AG08395 (cell line): Measurements from ENCODE around the gene GRAMD1A.
"Not testable (repeated sequence)": the region's sequence is repeated elsewhere in the genome, so short reads cannot be mapped to it uniquely, and the experiment has no call there.

Experiments used
- DNase-seq: peaks from one replicate; pipeline ENCODE4 v3.0.0; 2012; ENCODE audit warnings: mixed read lengths, low spot score

GRAMD1A gene

DNA sequence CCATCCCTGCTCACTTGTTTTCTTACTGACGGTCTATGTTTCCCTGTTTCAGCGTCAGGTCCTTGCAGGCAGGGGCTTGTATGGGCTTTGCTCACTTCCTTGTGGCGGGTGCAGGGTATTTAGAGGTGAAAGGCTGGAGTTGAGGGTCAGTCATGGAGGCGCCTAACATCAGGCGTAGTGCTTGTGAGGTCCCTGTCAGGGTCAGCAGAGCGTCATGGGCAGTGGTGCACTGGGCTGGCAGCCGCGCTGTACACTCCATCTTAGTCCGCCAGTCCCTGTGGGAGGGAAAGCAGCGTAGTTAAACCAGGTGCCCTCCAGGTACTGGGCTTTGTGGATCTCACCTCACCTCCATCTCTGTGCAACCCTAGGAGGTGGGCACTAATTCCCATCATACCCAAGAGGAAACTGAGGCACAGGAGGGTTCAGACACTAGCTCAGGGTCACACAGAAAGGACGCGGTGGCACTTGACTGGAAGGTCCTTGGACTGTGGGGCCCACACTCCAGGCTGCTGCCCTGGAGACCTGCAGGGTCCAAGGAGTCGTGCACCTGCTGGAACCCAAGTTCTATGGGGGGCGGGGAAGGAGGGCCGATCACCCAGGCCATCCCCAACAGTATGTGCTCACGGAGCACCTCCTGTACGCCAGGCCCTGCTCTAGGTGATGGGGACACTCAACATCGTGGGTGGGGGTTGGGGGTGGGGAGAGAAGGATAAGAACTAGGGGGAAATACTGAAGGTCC is 4.6 kb downstream of the GRAMD1A start:
- no peak for DNase-seq

DNA sequence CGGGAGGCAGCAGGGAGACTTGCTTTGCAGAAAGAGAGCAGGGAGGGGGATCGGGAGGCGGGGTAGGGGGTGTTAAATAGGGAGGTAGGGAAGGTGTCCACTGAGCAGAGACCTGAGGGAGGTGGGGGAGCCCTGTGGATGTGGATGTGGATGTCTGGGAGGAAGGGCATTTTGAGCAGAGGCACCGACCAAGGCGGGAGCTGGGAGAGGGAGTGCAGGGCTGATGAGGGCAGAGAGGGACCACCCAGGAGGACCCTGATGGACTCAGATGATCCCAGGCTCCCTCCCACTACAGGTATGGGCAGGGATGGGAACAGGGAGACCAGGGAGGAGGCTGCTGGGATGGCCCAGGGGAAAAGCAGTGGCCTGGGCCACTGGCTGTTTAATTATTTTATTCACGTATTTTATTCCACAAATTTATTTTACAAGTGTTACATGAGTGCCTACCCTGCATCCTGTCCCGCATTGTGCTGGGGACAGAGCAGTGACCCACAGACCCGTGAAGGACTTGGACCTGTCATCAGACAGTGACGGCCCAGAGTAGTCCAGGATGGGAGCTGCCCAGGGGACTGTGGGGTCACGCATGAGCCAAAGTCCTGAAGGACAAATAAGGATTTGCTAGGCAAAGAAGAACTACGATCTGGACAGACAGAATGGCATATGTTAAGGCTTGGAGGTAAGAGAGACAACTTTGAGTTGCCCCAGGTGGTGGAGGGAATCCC is 5.3 kb downstream of the GRAMD1A start:
- no peak for DNase-seq

DNA sequence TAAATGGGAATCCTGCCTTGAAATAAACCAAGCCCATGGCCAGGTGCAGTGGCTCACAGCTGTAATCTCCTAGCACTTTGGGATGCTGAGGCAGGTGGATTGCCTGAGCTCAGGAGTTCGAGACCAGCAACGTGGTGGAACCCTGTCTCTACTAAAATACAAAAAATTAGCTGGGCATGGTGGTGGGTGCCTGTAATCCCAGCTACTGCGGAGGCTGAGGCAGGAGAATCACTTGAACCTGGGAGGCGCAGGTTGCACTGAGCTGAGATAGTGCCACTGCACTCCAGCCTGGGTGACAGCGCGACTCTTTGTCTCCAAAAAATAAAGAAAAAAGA is 5.9 kb downstream of the GRAMD1A start:
- DNase-seq = not testable (repeated sequence)

DNA sequence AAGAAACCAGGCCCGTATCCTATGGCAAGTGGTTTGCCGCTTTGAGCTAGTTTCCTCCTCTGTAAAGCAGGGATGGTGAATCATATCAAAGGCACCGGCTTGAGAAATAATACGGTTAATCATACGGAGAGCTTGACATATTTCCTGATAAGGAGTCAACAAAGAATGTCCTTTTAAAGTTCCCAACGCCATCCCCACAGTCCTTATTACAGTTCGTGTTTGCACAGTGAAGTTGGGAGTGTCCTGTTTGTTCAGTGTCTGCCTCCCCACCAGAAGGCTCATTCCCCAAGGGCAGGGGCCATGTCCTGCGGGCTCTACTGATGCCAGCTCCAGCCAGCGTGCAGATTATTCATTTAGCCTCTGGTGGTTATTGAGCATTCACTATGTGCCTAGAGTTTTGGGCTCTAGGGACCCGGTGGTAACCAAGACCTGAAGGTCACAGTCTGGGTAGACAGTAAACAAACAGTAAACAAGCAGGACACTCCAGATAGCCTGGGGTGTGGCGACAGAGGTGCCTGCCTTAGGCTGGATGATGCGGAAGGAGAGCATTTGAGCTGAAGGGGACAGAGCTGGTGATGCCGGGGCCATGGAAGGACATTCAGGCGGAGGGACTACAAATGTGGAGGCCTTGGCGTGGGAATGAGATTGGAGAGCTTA is 6.3 kb downstream of the GRAMD1A start:
- DNase-seq = no peak

DNA sequence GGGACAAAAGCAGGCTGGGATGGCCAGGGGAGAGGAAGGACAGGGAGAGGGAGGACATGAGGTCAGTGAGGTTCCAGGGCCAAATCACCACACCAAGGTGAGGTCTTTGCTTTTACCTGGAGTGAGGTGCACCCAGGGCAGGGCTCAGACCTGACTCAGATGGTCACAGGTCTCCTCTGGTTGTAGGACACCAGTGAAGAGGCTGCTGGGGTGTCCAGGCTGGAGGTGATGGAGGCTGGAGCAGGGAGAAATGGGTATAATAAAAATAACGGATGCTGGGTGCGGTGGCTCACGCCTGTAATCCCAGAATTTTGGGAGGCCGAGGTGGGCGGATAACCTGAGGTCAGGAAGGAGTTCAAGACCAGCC is 6.9 kb downstream of the GRAMD1A start:
- no peak for DNase-seq

DNA sequence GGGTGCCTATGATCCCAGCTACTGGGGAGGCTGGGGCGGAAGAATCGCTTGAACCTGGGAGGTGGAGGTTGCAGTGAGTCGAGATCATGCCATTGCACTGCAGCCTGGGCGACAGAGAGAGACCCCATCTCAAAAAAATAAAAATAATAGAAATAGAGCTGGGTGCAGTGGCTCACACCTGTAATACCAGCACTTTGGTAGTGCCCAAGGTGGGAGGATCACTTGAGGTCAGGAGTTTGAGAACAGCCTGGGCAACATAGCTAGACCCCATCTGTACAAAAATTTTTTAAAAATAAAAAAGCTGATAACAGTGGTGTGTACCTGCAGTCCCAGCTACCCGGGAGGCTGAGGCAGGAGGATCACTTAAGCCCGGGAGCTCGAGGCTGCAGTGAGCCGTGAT is 7.3 kb downstream of the GRAMD1A start:
- not testable (repeated sequence) for DNase-seq

DNA sequence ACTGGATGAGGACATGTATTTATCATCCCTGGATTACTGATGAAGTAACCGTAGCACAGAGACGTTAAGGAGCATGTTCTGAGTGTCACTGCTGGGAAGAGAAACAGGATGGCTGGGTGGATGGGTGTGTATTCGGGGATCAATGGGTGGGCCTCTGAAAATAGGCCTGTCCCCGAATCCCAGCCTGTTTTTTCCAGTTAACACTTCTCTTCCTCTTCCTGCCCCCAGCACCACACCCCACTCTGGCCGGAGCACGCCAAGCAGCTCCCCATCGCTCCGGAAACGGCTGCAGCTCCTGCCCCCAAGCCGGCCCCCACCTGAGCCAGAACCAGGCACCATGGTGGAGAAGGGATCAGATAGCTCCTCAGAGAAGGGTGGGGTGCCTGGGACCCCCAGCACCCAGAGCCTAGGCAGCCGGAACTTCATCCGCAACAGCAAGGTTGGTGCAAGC is 8.8 kb downstream of the GRAMD1A start:
- no peak for DNase-seq

DNA sequence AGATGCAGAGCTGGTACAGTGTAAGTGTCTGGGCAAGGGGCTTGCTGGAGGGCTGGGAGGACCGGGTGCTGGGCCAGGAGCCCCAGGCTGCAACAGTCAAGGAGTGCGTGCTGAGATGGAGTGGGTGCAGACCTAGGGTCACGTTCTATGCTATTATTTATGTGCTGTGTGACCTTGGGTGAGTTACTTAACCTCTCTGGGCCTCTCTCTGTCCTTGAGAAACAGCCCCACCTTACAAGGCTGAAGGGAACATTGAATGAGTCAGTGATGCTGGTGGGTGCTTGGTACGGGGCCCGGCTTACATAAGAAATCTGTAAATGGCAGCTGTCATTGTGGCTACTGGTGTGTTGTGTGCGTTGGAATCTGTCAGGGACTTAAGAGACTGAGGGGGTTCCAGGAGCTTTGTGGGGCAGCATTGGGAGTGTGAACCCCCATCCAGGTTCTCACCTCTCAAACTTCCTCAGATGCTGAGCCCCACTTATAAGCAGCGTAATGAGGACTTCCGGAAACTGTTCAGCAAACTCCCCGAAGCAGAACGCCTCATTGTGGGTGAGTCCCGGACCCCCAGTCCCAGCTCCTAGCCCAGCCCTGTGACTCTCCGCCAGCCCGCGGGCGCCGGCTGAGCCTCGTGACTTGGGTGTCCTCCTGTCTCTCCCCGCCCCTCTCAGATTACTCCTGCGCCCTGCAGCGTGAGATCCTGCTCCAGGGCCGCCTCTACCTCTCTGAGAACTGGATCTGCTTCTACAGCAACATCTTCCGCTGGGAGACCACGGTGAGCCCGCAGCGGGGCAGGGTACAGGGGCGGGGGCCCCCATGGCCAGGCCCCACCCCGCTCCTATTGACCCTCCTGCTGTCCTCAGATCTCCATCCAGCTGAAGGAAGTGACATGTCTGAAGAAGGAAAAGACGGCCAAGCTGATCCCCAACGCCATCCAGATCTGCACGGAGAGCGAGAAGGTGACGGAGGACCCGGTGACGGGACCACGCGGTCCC is 9.6 kb downstream of the GRAMD1A start:
- no peak for DNase-seq

DNA sequence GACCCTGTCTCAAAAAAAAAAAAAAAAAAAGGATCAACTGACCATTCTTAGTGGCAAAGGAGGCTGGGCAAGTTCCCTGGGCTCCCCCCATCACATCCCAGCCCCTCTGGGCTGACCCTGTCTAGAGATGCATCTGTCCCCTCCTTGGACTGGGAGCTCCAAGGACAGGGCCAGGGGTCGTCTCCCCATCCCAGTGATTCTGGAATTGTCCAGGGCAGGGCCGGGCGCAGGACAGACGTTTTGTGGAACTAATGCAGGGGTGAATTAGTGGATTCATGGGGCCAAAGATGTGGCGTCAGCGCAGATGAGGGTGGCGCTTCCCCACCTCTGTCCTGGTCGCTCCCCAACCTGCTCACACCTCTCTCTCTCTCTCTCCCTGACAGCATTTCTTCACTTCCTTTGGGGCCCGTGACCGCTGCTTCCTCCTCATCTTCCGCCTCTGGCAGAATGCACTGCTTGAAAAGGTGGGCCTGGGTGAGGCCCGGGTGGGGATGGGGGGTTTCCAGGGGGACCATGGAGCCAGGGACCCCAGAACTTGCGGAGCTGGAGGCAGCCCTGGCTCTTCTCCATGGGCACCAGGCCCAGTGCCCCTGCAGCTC is 11.1 kb downstream of the GRAMD1A start:
- no peak for DNase-seq

DNA sequence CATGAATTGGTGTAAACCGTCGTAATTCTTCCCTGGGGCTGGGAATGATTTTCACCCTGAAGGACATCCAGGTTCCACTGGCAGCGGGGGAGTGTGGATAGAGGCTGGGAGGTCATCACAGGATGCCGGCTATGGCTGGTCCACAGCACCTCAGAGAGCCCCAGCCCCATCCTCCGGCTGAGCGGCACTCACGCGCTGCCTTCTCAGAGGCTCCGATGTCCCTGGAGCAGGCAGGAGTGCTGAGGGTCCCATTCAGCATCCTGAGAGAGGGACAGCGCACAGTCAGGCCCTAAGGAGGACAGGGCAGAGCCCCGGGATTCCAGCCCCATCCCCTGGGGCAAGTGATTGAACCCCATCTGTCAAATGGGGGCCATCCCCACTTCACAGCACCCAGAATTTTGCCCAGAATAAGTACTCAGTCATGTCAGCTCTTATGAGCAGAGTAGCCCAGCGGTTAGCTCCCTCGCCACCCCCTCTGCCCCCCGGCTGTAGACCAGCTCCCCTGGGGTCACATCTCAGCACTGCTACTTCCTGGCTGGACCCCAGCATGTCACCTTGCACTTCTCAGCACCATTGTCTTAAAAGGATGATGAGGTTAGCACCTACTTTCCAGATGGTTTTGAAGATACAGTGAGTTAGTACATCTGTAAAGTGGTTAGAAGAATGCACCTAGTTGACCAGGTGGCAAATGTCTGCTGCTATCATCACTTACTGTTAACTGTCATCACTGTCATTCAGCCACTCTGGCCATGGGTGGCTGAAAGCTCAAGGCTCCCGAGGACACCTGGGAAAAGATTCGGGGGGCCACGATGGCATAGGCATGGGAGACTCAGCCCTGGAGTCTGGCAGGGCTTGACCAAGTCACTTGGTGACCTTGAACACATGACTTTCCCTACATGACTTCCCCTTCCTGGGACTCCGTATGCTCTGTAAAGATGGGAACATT is 11.9 kb downstream of the GRAMD1A start:
- DNase-seq = no peak

DNA sequence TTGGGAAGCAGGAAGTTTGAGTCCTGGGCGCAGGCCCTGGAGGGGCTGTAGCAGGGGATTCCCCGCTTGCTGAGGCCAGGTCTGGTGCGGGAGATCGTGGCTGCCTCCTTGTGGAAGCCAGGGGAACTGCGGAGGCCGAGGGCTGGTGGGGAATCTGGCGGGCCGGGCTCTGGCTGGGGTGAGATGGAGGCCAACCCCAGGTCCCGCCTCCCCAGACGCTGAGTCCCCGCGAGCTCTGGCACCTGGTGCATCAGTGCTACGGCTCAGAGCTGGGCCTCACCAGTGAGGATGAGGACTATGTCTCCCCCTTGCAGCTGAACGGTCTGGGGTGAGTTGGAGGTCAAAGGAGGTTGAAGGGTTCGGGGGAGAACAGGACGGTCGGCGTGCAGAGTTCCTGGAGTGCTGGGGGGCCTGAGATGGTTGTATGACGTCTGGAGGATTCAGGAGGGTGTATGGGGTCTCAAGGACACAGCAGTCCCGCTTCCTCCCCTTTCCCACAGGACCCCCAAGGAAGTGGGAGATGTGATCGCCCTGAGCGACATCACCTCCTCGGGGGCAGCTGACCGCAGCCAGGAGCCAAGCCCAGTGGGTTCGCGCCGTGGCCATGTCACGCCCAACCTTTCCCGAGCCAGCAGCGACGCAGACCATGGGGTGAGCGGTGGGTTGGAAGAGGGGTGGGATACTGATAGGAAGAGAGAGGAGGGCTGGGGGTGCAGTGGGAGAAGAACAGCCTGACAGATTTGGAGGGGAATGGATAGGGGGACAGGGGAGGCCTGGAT is 13.1 kb downstream of the GRAMD1A start:
- DNase-seq = peak; percentile 81

DNA sequence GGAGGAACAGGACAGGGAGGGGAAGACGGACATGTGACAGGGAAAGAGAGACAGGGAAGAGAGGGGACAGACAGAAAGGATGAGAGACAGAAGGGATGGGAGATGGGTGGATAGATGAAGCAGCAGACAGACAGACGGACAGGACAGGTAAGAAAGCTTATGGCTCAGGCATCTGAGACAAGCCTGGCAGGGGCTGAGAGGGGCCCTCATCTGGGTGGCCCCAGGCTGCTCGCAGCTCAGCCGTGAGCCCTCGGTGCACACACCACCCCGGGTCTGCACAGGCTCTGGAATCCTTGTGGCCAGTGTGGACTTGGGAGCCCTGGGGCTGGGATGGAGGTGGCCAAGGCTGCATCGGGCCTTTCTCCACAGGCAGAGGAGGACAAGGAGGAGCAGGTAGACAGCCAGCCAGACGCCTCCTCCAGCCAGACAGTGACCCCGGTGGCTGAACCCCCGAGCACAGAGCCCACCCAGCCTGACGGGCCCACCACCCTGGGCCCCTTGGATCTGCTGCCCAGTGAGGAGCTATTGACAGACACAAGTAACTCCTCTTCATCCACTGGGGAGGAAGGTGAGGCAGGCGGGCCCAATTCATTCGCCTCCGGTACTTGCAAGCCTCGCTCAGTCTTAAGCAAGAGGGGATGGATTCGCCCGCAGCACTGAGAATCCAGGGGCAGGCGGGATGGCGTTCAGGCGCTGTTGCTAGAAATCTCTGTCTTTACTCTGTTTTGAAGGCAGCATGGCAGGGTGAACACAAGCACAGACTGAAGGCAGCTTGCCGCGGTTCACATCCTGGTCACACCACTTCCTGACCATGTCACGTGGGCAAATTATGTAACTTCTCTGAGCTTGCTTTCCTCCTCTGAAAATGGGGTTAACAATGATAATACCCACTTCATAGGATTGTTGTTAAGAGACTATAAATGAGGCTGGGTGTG is 14.0 kb downstream of the GRAMD1A start:
- DNase-seq = no peak

DNA sequence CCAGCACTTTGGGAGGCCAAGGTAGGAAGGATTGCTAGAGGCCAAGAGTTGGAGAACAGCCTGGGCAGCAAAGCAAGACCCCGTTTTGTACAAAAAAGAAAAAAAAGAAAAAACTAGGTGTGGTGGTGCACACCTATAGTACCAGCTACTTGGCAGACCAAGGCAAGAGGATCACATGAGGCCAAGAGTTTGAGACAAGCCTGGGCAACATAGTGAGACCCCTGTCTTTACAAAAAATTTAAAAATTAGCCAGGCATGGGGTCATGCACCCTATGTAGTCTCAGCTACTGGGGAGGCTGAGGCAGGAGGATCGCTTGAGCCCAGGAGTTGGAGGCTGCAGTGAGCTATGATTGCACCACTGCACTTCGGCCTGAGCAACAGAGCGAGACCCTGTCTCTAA is 14.7 kb downstream of the GRAMD1A start:
- DNase-seq = not testable (repeated sequence)

DNA sequence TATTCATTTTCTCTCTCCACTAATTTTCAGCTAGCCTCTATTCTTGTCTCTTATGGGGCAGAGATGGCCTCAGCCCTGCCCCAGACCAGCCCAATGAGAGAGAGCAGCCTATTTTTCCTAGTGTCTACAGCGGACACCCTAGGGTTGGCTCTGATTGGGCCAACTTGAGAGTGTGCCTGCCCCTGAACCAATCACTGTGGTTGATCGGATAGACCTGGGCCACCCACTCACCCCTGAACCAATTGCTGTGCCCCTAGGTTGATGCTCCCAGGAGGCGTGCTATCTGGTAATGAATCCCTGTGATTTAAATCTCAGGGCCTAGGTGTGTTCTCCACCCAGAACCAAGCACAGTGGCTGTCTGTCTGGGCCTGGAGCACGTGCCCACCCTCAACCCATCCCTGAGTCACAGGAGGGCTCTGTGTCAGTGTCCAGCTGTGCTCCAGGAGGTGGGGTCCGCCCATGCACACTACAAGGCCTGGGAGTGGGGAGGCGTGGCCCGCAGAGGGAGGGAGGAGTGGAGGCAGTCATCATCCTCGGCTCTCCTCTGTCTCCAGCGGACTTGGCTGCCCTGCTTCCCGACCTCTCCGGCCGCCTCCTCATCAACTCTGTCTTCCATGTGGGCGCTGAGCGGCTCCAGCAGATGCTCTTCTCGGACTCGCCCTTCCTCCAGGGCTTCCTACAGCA is 15.3 kb downstream of the GRAMD1A start:
- DNase-seq = peak; percentile 67

DNA sequence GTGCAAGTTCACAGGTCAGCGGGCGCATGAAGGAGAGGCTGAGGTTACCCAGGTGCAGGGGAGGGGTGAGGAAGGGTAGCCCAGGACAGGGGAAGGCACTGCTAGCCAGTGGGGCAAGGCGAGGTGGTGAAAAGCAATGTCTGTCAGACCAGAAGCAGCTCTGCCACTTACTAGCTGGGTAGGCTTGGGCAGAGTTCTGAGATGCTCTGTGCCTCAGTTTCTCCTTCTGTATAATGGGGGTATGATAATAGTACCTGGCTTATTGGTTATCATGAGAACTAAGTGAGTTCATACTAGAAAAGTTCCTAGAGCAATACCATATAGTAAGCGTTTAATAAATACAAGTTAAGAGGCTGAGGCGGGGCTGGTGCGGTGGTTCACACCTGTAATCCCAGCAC is 15.8 kb downstream of the GRAMD1A start:
- no peak for DNase-seq

DNA sequence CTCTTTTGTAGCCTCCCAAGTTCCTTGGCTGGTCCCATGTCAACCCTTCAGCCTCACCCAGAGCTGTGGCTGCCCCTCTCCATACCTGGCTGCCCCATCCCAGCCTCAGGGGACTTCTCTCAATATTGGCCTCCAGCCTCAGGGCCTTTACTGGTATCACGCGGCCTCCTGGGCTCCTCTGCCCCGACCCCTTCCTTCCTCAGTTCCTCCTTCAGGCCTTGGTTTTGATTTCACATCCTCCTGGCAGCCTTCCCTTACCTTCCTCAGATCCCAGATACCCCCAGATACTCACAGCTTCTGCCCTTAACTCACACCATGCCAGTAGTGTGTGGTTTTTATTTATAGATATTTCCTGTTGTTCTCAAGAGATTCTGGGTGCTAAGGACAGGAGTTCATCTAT is 17.4 kb downstream of the GRAMD1A start:
- DNase-seq = no peak

DNA sequence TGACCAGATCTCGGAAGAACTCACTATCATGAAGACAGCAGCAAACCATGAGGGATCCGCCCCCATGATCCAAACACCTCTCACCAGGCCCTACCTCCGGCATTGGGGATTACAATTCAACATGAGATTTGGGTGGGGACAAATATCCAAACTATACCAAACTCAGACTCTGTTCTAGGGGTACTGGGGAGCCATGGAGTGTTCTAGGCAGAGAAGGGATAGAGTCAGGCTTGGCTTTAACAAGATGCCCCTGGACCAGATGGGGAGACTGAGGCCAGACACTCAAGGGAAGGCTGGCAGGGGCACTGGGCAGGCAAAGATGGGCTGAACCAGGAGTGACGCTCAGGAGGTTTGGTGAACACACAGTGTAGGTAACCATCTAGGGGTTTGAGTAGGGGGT is 18.3 kb downstream of the GRAMD1A start:
- no peak for DNase-seq

DNA sequence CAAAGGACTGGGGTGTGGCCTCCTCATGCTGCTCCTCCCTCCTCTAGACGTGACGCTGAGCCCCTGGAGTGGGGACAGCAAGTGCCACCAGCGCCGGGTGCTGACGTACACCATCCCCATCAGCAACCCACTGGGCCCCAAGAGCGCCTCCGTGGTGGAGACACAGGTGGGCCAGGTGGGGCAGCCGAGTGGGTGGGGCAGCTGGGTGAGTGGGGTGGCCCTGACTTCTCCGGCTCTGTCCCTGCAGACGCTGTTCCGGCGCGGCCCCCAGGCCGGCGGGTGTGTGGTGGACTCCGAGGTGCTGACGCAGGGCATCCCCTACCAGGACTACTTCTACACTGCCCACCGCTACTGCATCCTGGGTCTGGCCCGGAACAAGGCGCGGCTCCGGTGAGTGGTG is 19.0 kb downstream of the GRAMD1A start:
- no peak for DNase-seq
